Stimulated activated naive B cell treated with anti-CD40 and anti-IgM and Interleukin-4, amounts not matched to agents 10 μg/mL and 1 μg/mL and 100 μg/mL, for 72 hours (primary cell): ENCODE data around the gene SPATA16.
A peak's percentile ranks its signal among the peaks of the same experiment; 100 is the strongest.

Source experiments
- ATAC-seq, 2 donors: fragments of 150-1000 bp; cut with Tn5 transposase; replicated peaks; 2 replicates each; pipeline ENCODE4 v1.10.0; 2021; ENCODE audit warnings: moderate library complexity in 1 of 2
- DNase-seq: peaks from one replicate; pipeline ENCODE4 v3.0.0; 2021
- H3K27ac Mint-ChIP-seq: one replicate; pipeline ENCODE4 v1.8.0; 2022; ENCODE audit warnings: mild to moderate bottlenecking, mixed read lengths
- H3K27me3 Mint-ChIP-seq, 2 donors: one replicate each; pipeline ENCODE4 v1.8.0; 2022; ENCODE audit warnings: mixed read lengths in 2 of 2
- H3K36me3 Mint-ChIP-seq, 2 donors: one replicate each; pipeline ENCODE4 v1.8.0; 2022; ENCODE audit warnings: mixed read lengths in 2 of 2, mild to moderate bottlenecking in 1 of 2
- H3K4me1 Mint-ChIP-seq, 2 donors: one replicate each; pipeline ENCODE4 v1.8.0; 2022; ENCODE audit warnings: mixed read lengths in 2 of 2, mild to moderate bottlenecking in 1 of 2
- H3K4me3 Mint-ChIP-seq, 2 donors: one replicate each; pipeline ENCODE4 v1.8.0; 2022; ENCODE audit warnings: mild to moderate bottlenecking in 2 of 2, mixed read lengths in 2 of 2, moderate library complexity in 1 of 2
- H3K9me3 Mint-ChIP-seq, 2 donors: one replicate each; pipeline ENCODE4 v1.8.0; 2022; ENCODE audit warnings: mixed read lengths in 2 of 2, mild to moderate bottlenecking in 1 of 2

SPATA16 gene

DNA sequence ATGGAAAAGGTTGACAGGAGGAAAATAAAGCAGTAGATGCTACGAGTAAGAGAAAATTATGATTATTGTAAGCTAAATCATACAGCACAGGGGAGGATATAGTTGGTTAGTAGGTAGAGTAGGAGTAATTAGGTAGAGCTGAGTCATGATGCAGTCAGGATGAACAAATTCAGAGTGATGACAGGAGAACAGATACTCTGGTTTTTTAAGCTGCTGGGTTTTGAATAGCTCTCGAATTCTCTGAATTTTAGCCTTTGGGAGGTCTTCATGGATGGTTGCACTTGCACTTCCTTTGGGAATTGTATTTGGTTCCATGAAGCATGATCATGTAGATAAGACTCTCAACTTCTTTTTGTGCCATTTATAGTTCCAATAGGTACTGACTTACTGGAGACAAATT lies 294.3 kb downstream of the SPATA16 start:
- no peak for DNase-seq
- ATAC-seq, result peak in 1 of 2 donors; percentile 34
- Mint-ChIP-seq H3K27ac (no peak overlapping the region), H3K4me3 (no peak overlapping the region), H3K27me3 (no peaks in the 10 kb centered on the region), H3K4me1 (peaks cover 9 to 11% of the 10 kb centered on the region in 2 donors), H3K9me3 (peaks cover 0 to 4% of the 10 kb centered on the region in 2 donors), H3K36me3 (peaks cover 0 to 4% of the 10 kb centered on the region in 2 donors)

DNA sequence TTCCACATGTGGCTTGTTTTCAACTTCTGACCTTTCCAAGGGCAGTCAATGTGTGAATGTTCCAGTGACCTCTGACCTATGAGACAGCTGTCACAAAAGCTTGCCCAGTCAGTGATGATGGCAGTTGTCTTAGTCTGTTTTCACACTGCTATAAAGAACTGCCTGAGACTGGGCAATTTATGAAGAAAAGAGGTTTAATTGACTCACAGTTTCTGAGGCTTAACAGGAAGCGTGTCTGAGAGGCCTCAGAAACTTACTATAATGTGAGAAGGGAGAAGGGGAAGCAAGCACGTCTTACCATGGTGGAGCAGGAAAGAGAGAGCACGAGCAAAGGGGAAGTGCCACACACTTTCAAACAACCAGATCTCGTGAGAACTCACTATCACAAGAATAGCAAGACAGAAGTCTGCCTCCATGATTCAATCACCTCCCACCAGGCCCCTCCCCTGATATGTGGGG lies 294.9 kb downstream of the SPATA16 start:
- H3K27me3 Mint-ChIP-seq, result peaks cover 0 to 2% of the 10 kb centered on the region in 2 donors
- ATAC-seq (peak; percentile 84 to 86), DNase-seq (no peak)
- H3K9me3 Mint-ChIP-seq, result peaks cover 0 to 4% of the 10 kb centered on the region in 2 donors
- H3K36me3 Mint-ChIP-seq, result peaks cover 0 to 4% of the 10 kb centered on the region in 2 donors
- no peak overlapping the region for H3K27ac Mint-ChIP-seq
- H3K4me3 Mint-ChIP-seq, result no peak overlapping the region
- peaks cover 9 to 11% of the 10 kb centered on the region in 2 donors for H3K4me1 Mint-ChIP-seq

DNA sequence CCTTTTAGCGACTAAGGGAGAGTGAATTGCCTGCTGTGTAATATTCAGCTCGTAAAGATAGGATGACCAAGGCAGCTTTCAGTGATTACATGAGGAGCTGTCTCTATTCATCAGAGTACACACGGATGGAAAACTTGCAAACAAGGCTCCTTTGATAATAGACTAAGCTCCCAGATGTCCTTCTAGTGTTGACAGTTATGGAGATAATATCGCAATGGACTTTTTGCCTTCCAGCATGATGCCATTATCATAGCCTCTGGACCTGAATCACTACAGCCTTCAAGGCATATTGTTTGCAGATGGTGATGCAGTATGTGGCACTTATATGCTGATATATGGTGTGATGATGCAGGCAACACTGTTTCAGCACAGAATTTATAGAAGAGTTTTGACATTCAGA lies 296.6 kb downstream of the SPATA16 start:
- DNase-seq, result no peak
- peaks cover 0 to 4% of the 10 kb centered on the region in 2 donors for H3K27me3 Mint-ChIP-seq
- no peak for ATAC-seq
- H3K36me3 Mint-ChIP-seq, result peaks cover 0 to 4% of the 10 kb centered on the region in 2 donors
- H3K27ac Mint-ChIP-seq, result no peak overlapping the region
- H3K9me3 Mint-ChIP-seq, result peaks cover 0 to 4% of the 10 kb centered on the region in 2 donors
- no peak overlapping the region for H3K4me3 Mint-ChIP-seq
- peaks cover 9 to 11% of the 10 kb centered on the region in 2 donors for H3K4me1 Mint-ChIP-seq

DNA sequence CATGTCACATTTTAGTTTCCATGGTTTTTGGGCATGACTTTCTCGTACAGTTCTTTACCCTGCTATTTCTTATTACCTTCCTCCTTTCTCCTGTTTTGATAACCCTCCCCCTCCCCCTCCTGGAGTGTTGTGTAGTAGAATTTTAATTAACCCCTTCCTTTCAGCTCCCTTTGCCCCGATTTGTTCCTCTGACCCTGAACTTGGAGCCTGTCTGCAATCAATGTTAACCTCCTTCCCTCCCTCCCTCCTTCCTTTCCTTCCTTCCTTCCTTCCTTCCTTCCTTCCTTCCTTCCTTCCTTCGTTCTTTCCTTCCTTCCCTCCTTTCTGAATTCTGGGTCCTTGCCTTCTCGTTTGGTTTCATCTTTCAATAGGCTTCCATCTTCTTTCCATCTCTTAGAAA lies 300.1 kb downstream of the SPATA16 start:
- Mint-ChIP-seq H3K4me1 (peaks cover under 1% of the 10 kb centered on the region in 2 donors), H3K4me3 (no peak overlapping the region), H3K9me3 (no peaks in the 10 kb centered on the region), H3K27ac (no peak overlapping the region), H3K36me3 (no peaks in the 10 kb centered on the region), H3K27me3 (peaks cover 6 to 8% of the 10 kb centered on the region in 2 donors)
- ATAC-seq, result no peak
- no peak for DNase-seq

DNA sequence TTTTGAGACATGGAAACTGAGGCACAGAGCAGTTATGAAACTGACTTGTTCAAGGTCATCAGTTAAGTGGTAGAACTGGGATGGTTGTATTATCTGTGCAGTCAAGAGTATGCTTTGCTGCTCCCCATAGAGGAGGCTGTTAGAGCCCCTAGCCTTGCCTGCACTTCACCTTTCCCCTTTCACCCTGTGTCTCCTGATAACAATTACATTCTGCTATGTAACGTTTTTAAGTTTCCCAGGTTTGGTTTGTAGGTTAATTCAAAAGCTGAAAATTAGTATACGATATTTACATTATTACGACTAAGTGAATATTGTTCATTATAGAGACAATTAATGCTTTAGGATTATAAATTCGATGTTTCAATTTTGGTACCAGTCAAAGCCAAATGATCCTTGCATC lies 300.6 kb downstream of the SPATA16 start:
- Mint-ChIP-seq H3K4me1 (no peaks in the 10 kb centered on the region), H3K9me3 (no peaks in the 10 kb centered on the region), H3K36me3 (no peaks in the 10 kb centered on the region), H3K27ac (no peak overlapping the region), H3K27me3 (peaks cover 6 to 8% of the 10 kb centered on the region in 2 donors), H3K4me3 (no peak overlapping the region)
- ATAC-seq, result no peak
- no peak for DNase-seq

DNA sequence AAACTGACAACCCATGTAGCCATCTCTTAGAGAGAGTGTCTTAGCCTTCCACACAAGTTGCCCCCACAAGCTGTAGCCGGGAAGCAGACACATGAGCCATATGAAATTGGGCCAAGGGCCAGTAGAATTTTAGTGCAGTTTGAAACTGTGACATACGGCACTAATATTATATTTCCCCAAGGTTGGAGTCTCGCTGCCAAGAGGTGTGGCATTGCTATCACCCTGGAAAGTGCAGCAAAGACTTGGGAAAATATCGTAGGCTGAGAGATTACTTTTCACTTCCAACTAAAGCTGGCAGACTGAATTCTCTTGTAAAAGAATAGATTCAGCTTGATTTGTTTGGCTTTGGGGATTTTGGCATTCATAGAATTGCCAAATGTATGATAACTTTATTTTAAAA lies 301.4 kb downstream of the SPATA16 start:
- ATAC-seq (no peak), DNase-seq (no peak)
- no peaks in the 10 kb centered on the region for H3K4me1 Mint-ChIP-seq
- no peaks in the 10 kb centered on the region for H3K36me3 Mint-ChIP-seq
- no peak overlapping the region for H3K27ac Mint-ChIP-seq
- H3K9me3 Mint-ChIP-seq, result no peaks in the 10 kb centered on the region
- H3K27me3 Mint-ChIP-seq, result peaks cover 6 to 8% of the 10 kb centered on the region in 2 donors
- no peak overlapping the region for H3K4me3 Mint-ChIP-seq
